CD4-positive, alpha-beta T cell treated with Interleukin-4 for 1 hour (primary cell): ENCODE data around the gene NF1.
"Not testable (repeated sequence)": the region's sequence is repeated elsewhere in the genome, so short reads cannot be mapped to it uniquely, and the experiment has no call there.

Source experiments
- DNase-seq, 2 donors: peaks; one replicate each; pipeline ENCODE4 v3.0.0-alpha.2; 2020 to 2022

NF1 gene

DNA sequence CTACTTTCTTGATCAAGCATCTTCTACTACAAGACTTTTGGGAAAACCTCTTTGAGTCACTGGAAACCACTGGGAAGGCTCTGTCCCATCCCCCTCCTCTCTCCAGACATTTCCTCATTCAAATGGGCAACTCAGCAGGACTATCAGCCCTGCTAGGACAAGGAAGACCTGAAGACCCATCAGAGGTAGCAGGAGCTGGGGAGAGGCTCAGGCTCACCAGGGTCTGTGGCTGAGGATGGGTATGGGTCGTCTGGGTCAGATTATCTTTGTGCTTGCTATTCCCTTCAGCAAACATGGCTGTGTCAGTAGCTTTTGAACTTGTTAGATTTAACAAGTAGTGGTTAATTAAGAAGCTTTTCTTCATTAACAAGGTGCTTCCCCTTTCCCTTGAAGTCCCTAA, 15.0 kb upstream of the NF1 start:
- DNase-seq: no peak

- DNase-seq: peak in 1 of 2 donors; percentile 15
These were observed 9.2 kb upstream of the NF1 start for GRCh38 chr17:31085563-31085962.

DNA sequence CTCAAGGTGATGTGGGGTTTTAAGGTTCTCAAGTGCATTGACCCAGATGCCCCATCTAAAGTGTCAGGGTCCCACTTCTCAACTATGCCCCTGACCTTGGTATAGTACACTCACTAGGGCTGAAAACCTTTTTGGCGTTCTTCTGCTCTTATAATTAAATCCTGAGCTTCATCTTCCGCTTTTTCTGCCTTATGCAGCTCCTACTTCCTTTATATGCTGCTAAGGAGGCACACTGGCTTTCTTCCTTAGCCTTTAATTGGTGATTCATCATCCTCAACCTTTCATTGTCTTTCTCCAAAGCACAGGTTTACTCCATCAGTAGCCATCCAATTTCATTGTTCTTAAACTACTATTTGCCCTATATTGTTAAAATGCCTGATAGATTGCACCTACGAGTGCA, 5.3 kb upstream of the NF1 start:
- DNase-seq: no peak

- not testable (repeated sequence) for DNase-seq
These were observed 4.1 kb upstream of the NF1 start for GRCh38 chr17:31090650-31091049.

GRCh38 chr17:31092475-31093064, 2.2 kb upstream of the NF1 start:
- no peak for DNase-seq

- DNase-seq: no peak
These were observed 744 bp upstream of the NF1 start for GRCh38 chr17:31093866-31094599.

DNA sequence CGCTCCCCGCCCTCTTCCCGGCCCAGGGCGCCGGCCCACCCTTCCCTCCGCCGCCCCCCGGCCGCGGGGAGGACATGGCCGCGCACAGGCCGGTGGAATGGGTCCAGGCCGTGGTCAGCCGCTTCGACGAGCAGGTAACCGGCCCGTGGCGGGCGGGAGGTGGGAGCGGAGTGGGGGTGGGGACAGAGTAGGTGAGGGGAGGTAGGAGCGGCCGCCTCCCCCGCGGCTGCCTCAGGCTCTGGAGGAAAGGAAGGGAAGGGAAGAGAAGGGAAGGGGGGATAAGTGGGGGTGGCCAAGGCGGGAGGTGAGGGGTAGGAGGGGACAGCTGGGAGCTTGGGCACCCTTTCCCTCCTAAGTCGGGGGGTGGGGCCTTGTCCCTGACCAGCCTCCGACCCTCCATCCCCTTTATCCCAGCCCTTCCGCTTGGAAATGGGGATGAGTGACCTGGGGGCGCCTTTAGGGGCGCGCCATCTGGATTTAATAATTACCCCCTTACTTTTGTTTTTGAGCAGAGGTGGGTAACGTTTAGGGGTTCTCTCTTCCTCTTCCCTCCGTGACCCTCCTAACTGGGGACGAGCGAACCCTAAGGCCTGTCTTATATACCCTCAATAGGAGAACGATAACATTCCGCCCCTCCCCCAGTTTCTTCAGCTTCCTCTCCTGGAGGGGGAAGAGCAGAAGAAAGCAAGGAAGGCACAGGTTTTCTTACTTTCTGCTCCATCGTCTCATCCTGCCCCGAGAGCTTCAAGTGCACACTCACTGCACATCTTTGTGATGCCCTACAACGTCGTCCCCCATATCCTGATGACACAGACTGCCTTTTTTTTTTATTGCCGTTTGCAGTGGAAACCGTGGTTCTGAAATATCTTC, 694 bp downstream of the NF1 start:
- DNase-seq: peak; percentile 15 to 40

- DNase-seq: no peak
These were observed 1.3 kb downstream of the NF1 start for GRCh38 chr17:31096106-31096436.

DNA sequence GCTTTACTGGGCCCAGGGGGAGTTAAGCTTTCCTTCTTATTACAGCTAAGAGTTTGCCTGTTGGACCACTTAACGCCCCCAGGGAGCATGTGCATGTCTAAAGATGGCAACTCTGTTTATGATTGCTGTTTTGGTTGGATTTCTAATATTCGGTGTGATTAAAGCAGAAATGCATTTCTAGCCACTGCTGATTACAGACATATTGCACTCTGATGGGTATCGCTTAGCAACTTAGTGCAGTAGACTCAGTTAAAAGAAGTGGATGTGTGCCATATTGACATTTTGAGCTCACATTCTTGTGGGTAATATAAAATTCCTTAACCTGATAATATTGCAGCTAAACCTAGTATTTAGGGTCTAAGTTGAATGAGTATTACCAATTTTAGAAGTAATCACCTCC, 4.2 kb downstream of the NF1 start:
- no peak for DNase-seq

- no peak for DNase-seq
These were observed 6.2 kb downstream of the NF1 start for GRCh38 chr17:31100840-31101459.

GRCh38 chr17:31101943-31102342, 7.2 kb downstream of the NF1 start:
- no peak for DNase-seq

DNA sequence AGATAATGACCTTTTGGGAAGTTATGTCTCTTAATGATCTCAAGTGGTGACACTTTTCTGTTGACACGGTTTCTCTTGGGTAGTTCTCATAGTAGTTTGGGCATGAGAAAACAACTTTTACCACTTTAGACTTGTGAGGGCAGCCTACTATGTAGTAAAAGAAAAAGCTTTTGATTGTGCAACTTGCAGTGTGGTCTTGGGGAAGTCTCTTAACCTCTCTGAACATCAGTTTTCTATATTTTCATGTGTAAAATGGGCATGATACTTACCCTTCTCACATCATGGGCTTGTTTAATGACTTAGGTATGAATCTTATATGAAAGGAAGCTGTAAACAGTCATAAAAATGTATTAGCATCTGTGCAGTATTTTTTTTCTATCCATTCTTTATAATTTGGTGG, 11.2 kb downstream of the NF1 start:
- no peak for DNase-seq

DNA sequence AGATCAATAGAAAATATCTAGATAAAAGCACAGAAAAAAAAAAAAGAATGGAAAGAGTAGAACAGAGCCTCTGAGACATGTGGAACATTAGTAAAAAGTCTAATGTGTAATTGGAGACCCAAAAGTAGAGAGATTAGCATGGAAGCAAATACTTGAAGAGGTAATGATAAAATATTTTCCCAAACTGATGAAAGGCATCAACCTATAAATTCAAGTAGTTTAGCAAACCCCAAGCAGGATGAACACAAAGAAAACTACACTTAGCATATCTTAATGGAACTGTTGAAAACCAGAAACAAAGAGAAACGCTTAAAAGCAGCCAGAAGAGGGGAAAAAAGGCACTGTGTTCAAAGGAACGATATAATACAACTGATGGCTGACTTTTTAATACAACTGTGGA, 16.4 kb downstream of the NF1 start:
- DNase-seq: no peak

DNA sequence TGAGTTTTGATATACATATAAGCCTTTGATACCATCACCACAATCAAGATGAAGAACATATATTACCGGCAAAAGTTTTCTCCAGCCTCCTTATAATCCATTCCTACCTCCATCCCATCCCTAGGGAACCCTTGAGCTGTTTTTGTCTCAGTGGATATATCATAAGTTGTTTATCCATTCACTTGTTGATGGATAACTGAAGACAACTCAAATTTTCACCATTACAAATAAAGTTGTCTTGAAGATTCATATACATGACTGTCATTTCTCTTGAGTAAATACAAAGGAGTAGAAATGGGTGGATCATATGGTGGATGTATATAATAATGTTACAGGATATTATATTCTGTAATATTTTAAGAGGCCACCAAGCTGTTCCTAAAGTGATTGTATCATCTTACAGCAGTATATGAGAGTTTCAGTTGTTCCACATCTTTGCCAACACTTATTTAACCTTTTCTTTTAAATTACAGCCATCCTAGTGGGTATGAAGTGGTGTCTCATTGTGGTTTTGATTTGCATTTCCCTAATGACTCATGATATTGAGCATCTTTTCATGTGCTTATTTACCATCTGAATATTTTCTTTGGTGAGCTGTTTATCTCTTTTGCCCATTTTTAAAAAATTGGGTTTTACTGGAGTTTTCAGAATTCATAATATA, 17.4 kb downstream of the NF1 start:
- no peak for DNase-seq

DNA sequence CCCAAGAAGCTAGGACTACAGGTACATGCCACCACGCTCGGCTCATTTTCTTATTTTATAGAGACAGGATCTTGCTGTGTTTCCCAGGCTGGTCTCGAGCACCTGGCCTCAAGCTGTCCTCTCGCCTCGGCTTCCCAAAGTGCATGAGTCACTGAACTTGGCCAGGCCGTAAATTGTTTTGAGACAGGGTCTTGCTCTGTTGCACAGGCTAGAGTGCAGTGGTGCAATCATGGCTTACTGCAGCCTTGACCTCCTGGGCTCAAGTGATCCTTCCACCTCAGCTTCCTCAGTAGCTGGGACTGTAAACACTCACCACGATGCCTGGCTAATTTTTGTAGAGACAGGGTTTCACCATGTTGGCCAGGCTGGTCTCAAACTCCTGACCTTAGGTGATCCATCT, 18.6 kb downstream of the NF1 start:
- DNase-seq: not testable (repeated sequence)

- no peak for DNase-seq
These were observed 19.2 kb downstream of the NF1 start for GRCh38 chr17:31113939-31114338.

DNA sequence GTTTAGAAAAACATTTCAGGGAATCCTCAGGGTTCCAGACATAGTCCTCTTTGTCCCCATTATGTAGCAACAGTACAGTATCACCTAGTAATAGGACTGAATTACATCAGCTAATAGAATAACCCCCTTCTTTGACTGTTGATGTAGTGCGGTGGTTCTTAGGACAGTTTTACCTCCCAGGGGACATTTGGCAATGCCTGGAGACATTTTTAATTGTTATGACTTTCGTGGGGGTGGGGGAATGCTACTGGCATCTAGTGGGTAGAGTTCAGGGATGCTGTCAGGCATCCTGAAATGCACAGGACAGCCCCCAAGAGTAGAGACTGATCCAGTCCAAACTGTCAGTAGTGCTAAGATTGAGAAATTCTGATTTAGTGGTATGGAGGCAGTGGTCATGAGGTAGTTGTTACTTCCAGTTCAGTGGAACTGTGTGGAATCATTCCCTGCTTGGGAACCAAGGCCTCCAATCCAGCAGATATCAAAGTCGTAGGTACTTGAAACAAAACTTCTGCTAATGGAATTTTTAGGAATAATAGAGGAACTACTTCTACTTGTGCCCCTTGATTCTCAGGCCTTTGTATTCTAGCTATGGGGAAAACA, 20.3 kb downstream of the NF1 start:
- DNase-seq: no peak

DNA sequence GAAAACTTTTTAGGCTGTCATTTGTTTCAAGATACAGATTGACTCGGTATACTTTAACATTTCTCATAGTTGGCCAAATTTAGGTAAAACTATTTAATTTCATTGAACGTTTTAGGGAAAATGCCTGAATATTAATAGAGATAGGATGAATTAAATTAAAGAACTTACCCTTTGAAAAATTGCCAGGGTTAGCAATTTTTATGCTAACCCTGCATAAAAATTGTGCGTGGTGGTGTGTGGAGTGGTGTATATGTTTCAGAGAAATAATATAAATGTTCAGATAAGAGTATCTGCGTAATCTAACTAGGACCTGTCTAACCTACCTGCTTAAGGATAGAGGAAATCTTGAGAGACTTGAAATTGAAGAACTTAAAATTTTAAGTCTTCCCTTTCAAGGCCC, 21.4 kb downstream of the NF1 start:
- DNase-seq: no peak

DNA sequence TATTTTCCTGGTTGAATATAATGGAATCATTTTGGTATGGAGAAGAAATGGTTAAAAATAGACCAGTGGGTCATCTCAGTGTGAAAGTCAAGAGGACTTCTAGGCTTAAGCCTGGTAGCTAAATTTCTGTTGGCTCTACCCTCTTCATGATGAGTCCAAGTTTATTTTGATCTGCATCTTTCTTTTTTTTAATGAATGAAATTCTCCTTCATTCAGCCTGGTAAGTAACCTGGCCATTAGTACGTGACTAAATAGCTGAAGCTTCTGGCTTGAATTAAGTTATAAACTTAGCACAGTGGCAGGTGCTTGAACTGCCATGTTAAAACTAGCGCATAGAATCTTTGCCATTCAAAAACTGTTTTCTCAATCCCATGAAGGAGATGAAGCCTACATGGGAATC, 28.0 kb downstream of the NF1 start:
- DNase-seq: no peak

DNA sequence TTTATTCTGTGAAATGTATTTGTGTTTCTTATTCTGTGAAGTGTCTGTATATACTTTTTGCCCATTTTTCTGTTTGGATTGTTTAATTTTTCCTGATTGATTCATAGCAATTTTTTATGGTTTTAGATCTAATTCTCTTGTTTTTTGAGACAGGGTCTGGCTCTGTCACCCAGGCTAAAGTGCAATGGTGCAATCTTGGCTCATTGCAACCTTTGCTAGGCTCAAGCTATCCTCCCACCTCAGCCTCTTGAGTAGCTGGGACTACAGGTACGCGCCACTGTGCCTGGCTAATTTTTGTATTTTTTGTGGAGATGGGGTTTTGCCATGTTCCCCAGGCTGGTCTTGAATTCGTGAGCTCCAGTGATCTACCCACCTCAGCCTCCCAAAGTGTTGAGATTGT, 31.5 kb downstream of the NF1 start:
- DNase-seq: no peak

DNA sequence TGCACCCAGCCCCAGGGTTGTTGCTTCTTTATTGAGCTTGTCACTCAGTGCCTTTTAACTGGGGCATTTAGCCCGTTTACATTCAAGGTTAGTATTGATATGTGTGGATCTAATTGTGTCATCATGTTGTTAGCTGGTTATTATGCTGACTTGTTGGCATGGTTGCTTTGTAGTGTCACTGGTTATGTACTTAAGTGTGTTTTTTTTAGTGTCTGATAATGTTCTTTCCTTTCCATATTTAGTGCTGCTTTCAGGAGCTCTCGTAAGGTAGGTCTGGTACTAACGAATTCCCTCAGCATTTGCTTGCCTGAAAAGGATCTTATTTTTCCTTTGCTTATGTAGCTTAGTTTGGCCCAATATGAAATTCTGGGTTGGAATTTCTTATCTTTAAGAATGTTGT, 33.5 kb downstream of the NF1 start:
- DNase-seq: no peak
